Progenitor cell of endocrine pancreas (in vitro differentiated cells): ENCODE measurements around the gene SEC23A. TPM values are rescaled to one million over a fixed set of nuclear protein-coding genes. Genes with fewer than 3 reads are reported as not detected.

Experiments used
- DNase-seq: peaks from one replicate; pipeline ENCODE4 v3.0.0; 2021; ENCODE audit warnings: low spot score; ENCODE audit not compliant: unreplicated experiment
- H3K27ac Mint-ChIP-seq: 2 replicates; pipeline ENCODE4 v1.8.0; 2021; ENCODE audit warnings: mild to moderate bottlenecking, moderate library complexity, mixed read lengths
- H3K27me3 Mint-ChIP-seq: 2 replicates; pipeline ENCODE4 v1.8.0; 2021; ENCODE audit warnings: mixed read lengths
- H3K36me3 Mint-ChIP-seq: 2 replicates; pipeline ENCODE4 v1.8.0; 2022; ENCODE audit warnings: mixed read lengths; ENCODE audit not compliant: insufficient read depth
- H3K4me1 Mint-ChIP-seq: 2 replicates; pipeline ENCODE4 v1.8.0; 2021; ENCODE audit warnings: low read depth, mixed read lengths
- H3K4me3 Mint-ChIP-seq: 2 replicates; pipeline ENCODE4 v1.8.0; 2021; ENCODE audit warnings: low read depth, mild to moderate bottlenecking, moderate library complexity, mixed read lengths
- H3K9me3 Mint-ChIP-seq: 2 replicates; pipeline ENCODE4 v1.8.0; 2021; ENCODE audit warnings: low read depth, mixed read lengths
- total RNA-seq: library from RNA; stranded (reverse); gene quantifications from 2 replicates; pipeline ENCODE4 v1.2.1, GENCODE V29; 2021
- TF ChIP-seq, protein P1 (sequence below): fragments of 200-600 bp; sonication (generic); IDR thresholded peaks from one replicate; pipeline ENCODE4 v1.5.0; 2021; ENCODE audit warnings: antibody characterized with exemption, mild to moderate bottlenecking; ENCODE audit not compliant: unreplicated experiment

The SEC23A gene
- total RNA-seq, 1 donor from 2014 or later = 69.5 TPM

DNA sequence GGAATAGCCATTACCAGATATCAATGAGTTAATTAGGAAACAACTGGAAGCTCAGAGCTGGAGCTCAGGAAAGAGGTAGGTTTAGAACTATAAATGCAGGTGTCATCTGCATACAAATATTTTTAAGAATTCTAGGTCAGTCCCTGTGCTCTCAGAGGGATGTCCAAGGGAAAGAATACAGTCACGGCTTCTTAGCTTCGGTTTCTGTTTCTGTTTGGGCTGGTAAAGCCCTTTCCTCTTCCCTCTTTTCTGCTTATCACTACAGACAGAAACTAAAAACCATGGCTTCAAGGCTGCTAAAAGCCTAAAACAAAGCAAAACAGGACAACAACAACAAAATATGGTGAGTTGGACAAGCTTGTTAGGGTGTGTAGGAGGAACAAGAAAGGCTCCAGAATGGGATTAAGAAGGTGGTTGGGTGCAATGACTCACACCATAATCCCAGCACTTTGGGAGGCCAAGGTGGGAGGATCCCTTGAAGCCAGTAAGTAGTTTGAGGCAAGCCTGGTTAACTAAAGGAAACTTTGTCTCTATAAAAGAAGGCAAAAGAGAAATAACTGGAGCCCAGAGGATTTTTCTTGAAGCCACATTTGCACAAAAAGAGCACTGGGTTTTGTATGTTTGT is 113.0 kb downstream of the SEC23A start:
- Mint-ChIP-seq H3K4me3 (no peak overlapping the region), H3K9me3 (no peaks in the 10 kb centered on the region), H3K36me3 (no peaks in the 10 kb centered on the region), H3K27ac (no peak overlapping the region), H3K4me1 (peaks cover 5% of the 10 kb centered on the region), H3K27me3 (no peaks in the 10 kb centered on the region)
- no peak for DNase-seq
- TF ChIP-seq, protein P1, sequence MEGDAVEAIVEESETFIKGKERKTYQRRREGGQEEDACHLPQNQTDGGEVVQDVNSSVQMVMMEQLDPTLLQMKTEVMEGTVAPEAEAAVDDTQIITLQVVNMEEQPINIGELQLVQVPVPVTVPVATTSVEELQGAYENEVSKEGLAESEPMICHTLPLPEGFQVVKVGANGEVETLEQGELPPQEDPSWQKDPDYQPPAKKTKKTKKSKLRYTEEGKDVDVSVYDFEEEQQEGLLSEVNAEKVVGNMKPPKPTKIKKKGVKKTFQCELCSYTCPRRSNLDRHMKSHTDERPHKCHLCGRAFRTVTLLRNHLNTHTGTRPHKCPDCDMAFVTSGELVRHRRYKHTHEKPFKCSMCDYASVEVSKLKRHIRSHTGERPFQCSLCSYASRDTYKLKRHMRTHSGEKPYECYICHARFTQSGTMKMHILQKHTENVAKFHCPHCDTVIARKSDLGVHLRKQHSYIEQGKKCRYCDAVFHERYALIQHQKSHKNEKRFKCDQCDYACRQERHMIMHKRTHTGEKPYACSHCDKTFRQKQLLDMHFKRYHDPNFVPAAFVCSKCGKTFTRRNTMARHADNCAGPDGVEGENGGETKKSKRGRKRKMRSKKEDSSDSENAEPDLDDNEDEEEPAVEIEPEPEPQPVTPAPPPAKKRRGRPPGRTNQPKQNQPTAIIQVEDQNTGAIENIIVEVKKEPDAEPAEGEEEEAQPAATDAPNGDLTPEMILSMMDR = no peak

DNA sequence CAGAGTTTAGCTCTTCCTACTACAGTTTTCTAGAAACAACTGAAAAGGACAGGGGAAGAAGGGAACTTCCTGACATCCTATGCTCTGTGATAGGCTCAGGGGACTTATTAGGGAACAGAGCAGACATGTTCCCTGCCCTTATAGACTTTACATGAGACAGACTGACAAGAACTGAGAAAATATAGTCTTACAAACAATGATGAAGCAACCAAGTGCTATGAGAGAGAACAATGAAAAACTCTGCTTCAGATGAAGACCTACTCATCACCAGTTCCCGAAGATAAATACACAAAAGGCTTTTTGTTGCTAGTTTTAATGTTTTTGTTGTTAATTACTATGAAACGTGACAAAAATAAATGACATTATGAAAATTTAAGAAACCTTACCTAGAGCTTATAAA is 115.3 kb downstream of the SEC23A start:
- H3K36me3 Mint-ChIP-seq = no peaks in the 10 kb centered on the region
- peaks cover 5% of the 10 kb centered on the region for H3K9me3 Mint-ChIP-seq
- no peak overlapping the region for H3K4me3 Mint-ChIP-seq
- no peaks in the 10 kb centered on the region for H3K27me3 Mint-ChIP-seq
- no peak for DNase-seq
- H3K4me1 Mint-ChIP-seq = peaks cover 5% of the 10 kb centered on the region
- no peak overlapping the region for H3K27ac Mint-ChIP-seq
- TF ChIP-seq, protein P1 = no peak

DNA sequence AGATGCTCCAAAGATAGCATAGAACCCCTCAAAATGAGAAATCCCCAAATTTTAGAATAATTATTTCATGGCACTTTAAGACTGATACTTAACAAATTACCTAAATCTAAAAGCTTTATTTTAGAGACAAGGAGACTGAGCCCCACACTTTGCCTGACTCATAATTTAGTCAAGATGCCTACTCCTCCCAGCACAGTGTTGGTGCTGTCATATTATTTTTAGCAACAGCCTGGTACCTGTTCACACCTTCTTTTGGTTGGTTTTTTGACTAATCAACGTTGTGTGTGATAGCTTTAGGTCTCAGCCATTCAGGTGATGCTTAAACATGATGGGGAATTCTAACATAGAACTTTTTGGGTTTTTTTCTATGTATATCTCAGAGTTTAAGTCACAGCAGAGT is 120.2 kb downstream of the SEC23A start:
- Mint-ChIP-seq H3K27ac (no peak overlapping the region), H3K36me3 (peaks cover 4% of the 10 kb centered on the region), H3K4me1 (peaks cover 1% of the 10 kb centered on the region), H3K27me3 (no peaks in the 10 kb centered on the region), H3K9me3 (peaks cover 17% of the 10 kb centered on the region), H3K4me3 (no peak overlapping the region)
- TF ChIP-seq, protein P1 = no peak
- no peak for DNase-seq

DNA sequence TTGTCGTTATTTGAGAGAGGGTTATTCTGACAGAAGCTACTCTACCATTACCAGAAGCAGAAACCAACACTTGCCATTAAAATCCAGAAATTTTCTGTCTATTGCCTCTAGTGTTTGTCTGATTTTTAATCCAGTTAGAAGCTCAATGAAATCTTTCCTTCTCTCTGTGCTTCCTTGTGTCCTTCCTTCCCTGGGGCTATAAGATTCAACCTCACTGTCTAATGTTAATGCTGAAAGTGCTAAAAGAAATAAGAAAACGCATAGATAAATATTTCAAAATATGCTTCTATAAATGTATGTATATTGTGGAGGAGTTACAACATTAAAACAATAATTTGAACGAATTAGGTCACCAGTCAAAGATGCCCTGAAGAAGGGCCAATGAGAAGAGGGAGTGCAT is 120.8 kb downstream of the SEC23A start:
- Mint-ChIP-seq H3K4me1 (no peaks in the 10 kb centered on the region), H3K4me3 (no peak overlapping the region), H3K27me3 (no peaks in the 10 kb centered on the region), H3K9me3 (peaks cover 21% of the 10 kb centered on the region), H3K27ac (no peak overlapping the region), H3K36me3 (peaks cover 4% of the 10 kb centered on the region)
- no peak for DNase-seq
- TF ChIP-seq, protein P1 = no peak

Other genes starting within 250 kb of the SEC23A start
- 23.7 and 24.3 TPM in 2 replicates for gene GEMIN2, start 11.1 kb upstream of the SEC23A start, total RNA-seq
- 22.8 and 22.9 TPM in 2 replicates for gene TRAPPC6B, start 67.1 kb upstream of the SEC23A start, total RNA-seq
- 152 and 154 TPM in 2 replicates for gene PNN, start 72.0 kb upstream of the SEC23A start, total RNA-seq
- gene MIA2, start 130.7 kb upstream of the SEC23A start, total RNA-seq = 34.0 and 34.7 TPM in 2 replicates